ENCODE measurements around the gene NMRAL1. TPM values are rescaled to one million over a fixed set of nuclear protein-coding genes. Genes with fewer than 3 reads are reported as not detected.

NMRAL1 gene
- polyA plus RNA-seq, 1 of the 3 experiments (the other 2 are of a cell fraction): 99.9 TPM

GRCh38 chr16:4442371-4442770, 32.1 kb downstream of the NMRAL1 start:
- no peaks in the 10 kb centered on the region for H4K20me1 ChIP-seq (ENCODE audit: insufficient read depth)
- no peaks in the 10 kb centered on the region for H3K4me1 ChIP-seq (ENCODE audit: control insufficient read depth in 1 of 2, insufficient read depth in 2 of 2, low read depth in 1 of 2, low read length in 1 of 2)
- ChIA-PET CTCF (no interaction called here), POLR2A (no interaction called here)
- H3K79me2 ChIP-seq (ENCODE audit: insufficient read depth): no peaks in the 10 kb centered on the region
- no peaks in the 10 kb centered on the region for H3F3A ChIP-seq (replicated peaks; ENCODE audit: insufficient read depth)
- 97% methylated on average over 7 of the region's 11 CpGs for WGBS (ENCODE audit: low lambda C conversion rate)
- H3K9me3 ChIP-seq: no peaks in the 10 kb centered on the region
- H3K4me3 ChIP-seq (ENCODE audit: low read depth in 2 of 2, low read length in 1 of 2): no peak overlapping the region
- H3K9ac ChIP-seq: no peak overlapping the region
- TF ChIP-seq FOSL2 (IDR thresholded peaks at IDR 0.05; ENCODE audit: borderline replicate concordance, low read depth) (no peak), TCF12 (IDR thresholded peaks at IDR 0.05) (no peak), USF1 (IDR thresholded peaks at IDR 0.05; ENCODE audit: borderline replicate concordance, low read depth) (no peak), FOXJ3 (CRISPR knock-in tag; IDR thresholded peaks at IDR 0.05) (no peak), SIN3A (IDR thresholded peaks at IDR 0.05; ENCODE audit: borderline replicate concordance, low read depth, low read length) (no peak), YY1 (IDR thresholded peaks at IDR 0.05; ENCODE audit: low read depth) (no peak), REST (IDR thresholded peaks at IDR 0.05; ENCODE audit: low read depth, low read length) (no peak), USF2 (IDR thresholded peaks at IDR 0.05; ENCODE audit: borderline replicate concordance, low read depth, low read length) (no peak), JUND (IDR thresholded peaks at IDR 0.05) (no peak), MEF2A (IDR thresholded peaks at IDR 0.05; ENCODE audit: borderline replicate concordance, low read depth) (no peak), SMC3 (IDR thresholded peaks at IDR 0.05; ENCODE audit: low read depth, low read length) (no peak), ZBTB33 (IDR thresholded peaks at IDR 0.05; ENCODE audit: borderline replicate concordance, low read depth) (no peak)
- no peaks in the 10 kb centered on the region for H3K9me2 ChIP-seq
- H2AFZ ChIP-seq (ENCODE audit: low read depth): no peak overlapping the region
- no peak for DNase-seq
- peaks cover 39 to 66% of the 10 kb centered on the region in 2 experiments for H3K36me3 ChIP-seq (replicated peaks in 1 of 2; ENCODE audit: control insufficient read depth in 1 of 2, insufficient read depth in 2 of 2, low read length in 1 of 2)
- H3K27me3 ChIP-seq (ENCODE audit: insufficient read depth): no peaks in the 10 kb centered on the region
- no peak overlapping the region for H3K27ac ChIP-seq (ENCODE audit: low read depth in 2 of 2, low read length in 1 of 2)
- H3K4me2 ChIP-seq: no peak overlapping the region
